SK-N-SH treated with all-trans-retinoic acid at 6 μM for 48 hours (cell line): ENCODE measurements around the gene ZNF385B.
A peak's percentile ranks its signal among the peaks of the same experiment; 100 is the strongest.

Experiments
- ATAC-seq: fragments of 200-7000 bp; cut with Tn5 transposase; 3 replicates; pipeline ENCODE4 v1.9.1; 2020; ENCODE audit warnings: mild to moderate bottlenecking, moderate library complexity
- BACH2 ChIP-seq: fragments of 250-450 bp; sonication (Bioruptor Pico); IDR thresholded peaks from 2 replicates; pipeline ENCODE4 v1.9.0; 2021; ENCODE audit warnings: mild to moderate bottlenecking, borderline replicate concordance
- CREB5 ChIP-seq: fragments of 250-450 bp; sonication (Bioruptor Pico); IDR thresholded peaks from 2 replicates; pipeline ENCODE4 v1.5.1; 2020; ENCODE audit warnings: low read depth, mild to moderate bottlenecking, moderate library complexity
- CSDC2 ChIP-seq: fragments of 250-450 bp; sonication (Bioruptor Pico); IDR thresholded peaks from 2 replicates; pipeline ENCODE4 v1.5.0; 2020; ENCODE audit warnings: mild to moderate bottlenecking, moderate library complexity
- ESRRG ChIP-seq: fragments of 250-450 bp; sonication (Bioruptor Pico); IDR thresholded peaks from 2 replicates; pipeline ENCODE4 v1.6.1; 2021; ENCODE audit warnings: mild to moderate bottlenecking
- ISL1 ChIP-seq: fragments of 250-450 bp; sonication (Bioruptor Pico); IDR thresholded peaks from 2 replicates; pipeline ENCODE4 v2.1.2; 2022; ENCODE audit warnings: mild to moderate bottlenecking, moderate library complexity
- OSR1 ChIP-seq: fragments of 250-450 bp; sonication (Bioruptor Pico); IDR thresholded peaks from 2 replicates; pipeline ENCODE4 v1.8.0; 2022; ENCODE audit warnings: moderate library complexity, mild to moderate bottlenecking, inconsistent platforms
- PATZ1 ChIP-seq: fragments of 250-450 bp; sonication (Bioruptor Pico); IDR thresholded peaks from 2 replicates; pipeline ENCODE4 v1.8.0; 2020; ENCODE audit warnings: mild to moderate bottlenecking, moderate library complexity, borderline replicate concordance
- SNAI2 ChIP-seq: fragments of 250-450 bp; sonication (Bioruptor Pico); IDR thresholded peaks from 2 replicates; pipeline ENCODE4 v1.5.0; 2020; ENCODE audit warnings: mild to moderate bottlenecking, moderate library complexity
- TCF4 ChIP-seq: fragments of 250-450 bp; sonication (Bioruptor Pico); IDR thresholded peaks from 2 replicates; pipeline ENCODE4 v1.8.0; 2021; ENCODE audit warnings: mild to moderate bottlenecking, moderate library complexity, borderline replicate concordance
- TOX ChIP-seq: fragments of 250-450 bp; sonication (Bioruptor Pico); IDR thresholded peaks from 2 replicates; pipeline ENCODE4 v1.8.0; 2021; ENCODE audit warnings: mild to moderate bottlenecking, moderate library complexity, borderline replicate concordance
- ZFP3 ChIP-seq: fragments of 250-450 bp; sonication (Bioruptor Pico); IDR thresholded peaks from 2 replicates; pipeline ENCODE4 v1.5.0; 2020; ENCODE audit warnings: mild to moderate bottlenecking, moderate library complexity
- ZFP30 ChIP-seq: fragments of 450-650 bp; formaldehyde crosslinking; IDR thresholded peaks from 2 replicates; pipeline ENCODE4 v1.5.0; 2022; ENCODE audit warnings: mild to moderate bottlenecking, moderate library complexity
- ZNF565 ChIP-seq: fragments of 450-650 bp; formaldehyde crosslinking; conservative IDR thresholded peaks from 2 replicates; pipeline ENCODE4 v1.5.0; 2020; ENCODE audit warnings: low read depth, mild to moderate bottlenecking, moderate library complexity
- ZNF70 ChIP-seq: fragments of 450-650 bp; formaldehyde crosslinking; IDR thresholded peaks from 2 replicates; pipeline ENCODE4 v1.5.0; 2020; ENCODE audit warnings: mild to moderate bottlenecking, moderate library complexity
- ZNF8 ChIP-seq: fragments of 450-650 bp; formaldehyde crosslinking; IDR thresholded peaks from 2 replicates; pipeline ENCODE4 v1.5.0; 2020; ENCODE audit warnings: mild to moderate bottlenecking, moderate library complexity
- TF ChIP-seq, protein P1 (sequence below): fragments of 250-450 bp; sonication (Bioruptor Pico); IDR thresholded peaks from 2 replicates; pipeline ENCODE4 v1.8.0; 2021; ENCODE audit warnings: low read depth, mild to moderate bottlenecking, moderate library complexity, borderline replicate concordance
- TF ChIP-seq, protein P2 (sequence below): fragments of 250-450 bp; sonication (Bioruptor Pico); IDR thresholded peaks from 2 replicates; pipeline ENCODE4 v1.5.1; 2021; ENCODE audit warnings: mild to moderate bottlenecking, moderate library complexity

ZNF385B gene

GRCh38 chr2:179619947-179620467 lies 241.4 kb downstream of the ZNF385B start:
- no peak for TF ChIP-seq CREB5 (CRISPR knock-in tag)
- TF ChIP-seq ZNF70 (CRISPR knock-in tag) = no peak
- no peak for TF ChIP-seq ZNF8 (CRISPR knock-in tag)
- no peak for ATAC-seq

DNA sequence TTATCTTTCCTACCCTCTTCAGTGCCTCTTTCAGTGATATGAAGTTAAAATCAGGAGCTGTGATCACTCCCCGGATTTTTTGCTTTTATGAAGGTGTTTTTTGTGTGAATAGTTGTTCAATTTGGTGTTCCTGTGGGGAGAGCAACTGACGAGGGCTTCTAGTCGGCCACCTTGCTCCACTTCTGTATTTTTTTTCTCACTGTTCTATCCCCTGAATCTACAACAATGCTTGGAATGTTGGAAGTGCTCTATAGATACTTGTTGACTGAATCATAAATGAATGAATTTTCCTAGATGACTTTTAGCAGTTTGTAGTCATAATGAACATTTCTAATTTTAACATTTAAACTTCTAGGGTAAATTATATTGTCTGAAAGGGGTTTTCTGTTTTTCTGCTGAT lies 247.3 kb downstream of the ZNF385B start:
- TF ChIP-seq ISL1 (CRISPR knock-in tag) (no peak), ZFP3 (CRISPR knock-in tag) (no peak), CREB5 (CRISPR knock-in tag) (no peak), CSDC2 (CRISPR knock-in tag) (no peak), TCF4 (CRISPR knock-in tag) (no peak), ESRRG (CRISPR knock-in tag) (no peak), ZFP30 (CRISPR knock-in tag) (no peak), OSR1 (CRISPR knock-in tag) (no peak), ZNF565 (no peak), PATZ1 (no peak), ZNF8 (CRISPR knock-in tag) (no peak), SNAI2 (CRISPR knock-in tag) (no peak), ZNF70 (CRISPR knock-in tag) (no peak), TOX (no peak), BACH2 (no peak)
- TF ChIP-seq, protein P1, sequence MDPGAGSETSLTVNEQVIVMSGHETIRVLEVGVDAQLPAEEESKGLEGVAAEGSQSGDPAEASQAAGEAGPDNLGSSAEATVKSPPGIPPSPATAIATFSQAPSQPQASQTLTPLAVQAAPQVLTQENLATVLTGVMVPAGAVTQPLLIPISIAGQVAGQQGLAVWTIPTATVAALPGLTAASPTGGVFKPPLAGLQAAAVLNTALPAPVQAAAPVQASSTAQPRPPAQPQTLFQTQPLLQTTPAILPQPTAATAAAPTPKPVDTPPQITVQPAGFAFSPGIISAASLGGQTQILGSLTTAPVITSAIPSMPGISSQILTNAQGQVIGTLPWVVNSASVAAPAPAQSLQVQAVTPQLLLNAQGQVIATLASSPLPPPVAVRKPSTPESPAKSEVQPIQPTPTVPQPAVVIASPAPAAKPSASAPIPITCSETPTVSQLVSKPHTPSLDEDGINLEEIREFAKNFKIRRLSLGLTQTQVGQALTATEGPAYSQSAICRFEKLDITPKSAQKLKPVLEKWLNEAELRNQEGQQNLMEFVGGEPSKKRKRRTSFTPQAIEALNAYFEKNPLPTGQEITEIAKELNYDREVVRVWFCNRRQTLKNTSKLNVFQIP (CRISPR knock-in tag) = no peak
- peak; percentile 40; the same call in 1 of the 3 replicates for ATAC-seq

- ATAC-seq = peak; percentile 21; the same call in 1 of the 3 replicates
- no peak for TF ChIP-seq ESRRG (CRISPR knock-in tag)
Observed at GRCh38 chr2:179613701-179614100, 247.7 kb downstream of the ZNF385B start.

- TF ChIP-seq ZFP30 (CRISPR knock-in tag) (no peak), TCF4 (CRISPR knock-in tag) (no peak), CREB5 (CRISPR knock-in tag) (no peak), ZNF70 (CRISPR knock-in tag) (no peak), TOX (no peak), ZFP3 (CRISPR knock-in tag) (no peak), OSR1 (CRISPR knock-in tag) (no peak), CSDC2 (CRISPR knock-in tag) (no peak), ZNF8 (CRISPR knock-in tag) (no peak), ESRRG (CRISPR knock-in tag) (no peak)
- TF ChIP-seq, protein P1 (CRISPR knock-in tag) = no peak
- TF ChIP-seq, protein P2, sequence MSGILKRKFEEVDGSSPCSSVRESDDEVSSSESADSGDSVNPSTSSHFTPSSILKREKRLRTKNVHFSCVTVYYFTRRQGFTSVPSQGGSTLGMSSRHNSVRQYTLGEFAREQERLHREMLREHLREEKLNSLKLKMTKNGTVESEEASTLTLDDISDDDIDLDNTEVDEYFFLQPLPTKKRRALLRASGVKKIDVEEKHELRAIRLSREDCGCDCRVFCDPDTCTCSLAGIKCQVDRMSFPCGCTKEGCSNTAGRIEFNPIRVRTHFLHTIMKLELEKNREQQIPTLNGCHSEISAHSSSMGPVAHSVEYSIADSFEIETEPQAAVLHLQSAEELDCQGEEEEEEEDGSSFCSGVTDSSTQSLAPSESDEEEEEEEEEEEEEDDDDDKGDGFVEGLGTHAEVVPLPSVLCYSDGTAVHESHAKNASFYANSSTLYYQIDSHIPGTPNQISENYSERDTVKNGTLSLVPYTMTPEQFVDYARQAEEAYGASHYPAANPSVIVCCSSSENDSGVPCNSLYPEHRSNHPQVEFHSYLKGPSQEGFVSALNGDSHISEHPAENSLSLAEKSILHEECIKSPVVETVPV (CRISPR knock-in tag) = no peak
- ATAC-seq = no peak
Observed at GRCh38 chr2:179613299-179613651, 248.1 kb downstream of the ZNF385B start.
